GM23248 (cell line): ENCODE measurements around the gene NUBPL. TPM values are rescaled to one million over a fixed set of nuclear protein-coding genes. Genes with fewer than 3 reads are reported as not detected.

ENCODE experiments used
- DNase-seq: peaks from one replicate; pipeline ENCODE4 v3.0.0-alpha.2; 2015
- H2AFZ ChIP-seq: fragments of 200-600 bp; sonication (generic); 2 replicates; pipeline ENCODE4 v1.6.1; 2016; ENCODE audit warnings: antibody characterized with exemption
- H3F3A ChIP-seq: fragments of 200-600 bp; sonication (generic); 2 replicates; pipeline ENCODE4 v1.6.1; 2016; ENCODE audit warnings: mild to moderate bottlenecking, antibody characterized with exemption, mixed run types; ENCODE audit not compliant: insufficient read depth
- H3K27ac ChIP-seq: fragments of 200-600 bp; sonication (generic); 2 replicates; pipeline ENCODE4 v1.5.1; 2016; ENCODE audit warnings: mild to moderate bottlenecking
- H3K27me3 ChIP-seq: fragments of 200-600 bp; sonication (generic); replicated peaks from 2 replicates; pipeline ENCODE4 v1.6.1; 2016; ENCODE audit warnings: mild to moderate bottlenecking; ENCODE audit not compliant: insufficient read depth
- H3K36me3 ChIP-seq: fragments of 200-600 bp; sonication (generic); 2 replicates; pipeline ENCODE4 v1.6.1; 2016; ENCODE audit warnings: low read depth, mild to moderate bottlenecking
- H3K4me1 ChIP-seq: fragments of 200-600 bp; sonication (generic); 2 replicates; pipeline ENCODE4 v1.6.1; 2016; ENCODE audit warnings: mild to moderate bottlenecking; ENCODE audit not compliant: insufficient read depth
- H3K4me2 ChIP-seq: fragments of 200-600 bp; sonication (generic); one replicate; pipeline ENCODE4 v1.6.1; 2016; ENCODE audit warnings: mild to moderate bottlenecking; ENCODE audit not compliant: unreplicated experiment
- H3K4me3 ChIP-seq: fragments of 200-600 bp; sonication (generic); 2 replicates; pipeline ENCODE4 v1.5.1; 2016; ENCODE audit warnings: mild to moderate bottlenecking
- H3K79me2 ChIP-seq: fragments of 200-600 bp; sonication (generic); 2 replicates; pipeline ENCODE4 v1.6.1; 2016; ENCODE audit warnings: mild to moderate bottlenecking; ENCODE audit not compliant: insufficient read depth
- H3K9ac ChIP-seq: fragments of 200-600 bp; sonication (generic); 2 replicates; pipeline ENCODE4 v1.6.1; 2016; ENCODE audit warnings: mild to moderate bottlenecking
- H3K9me2 ChIP-seq: fragments of 200-600 bp; sonication (generic); 2 replicates; pipeline ENCODE4 v1.6.1; 2016; ENCODE audit warnings: mixed run types, mild to moderate bottlenecking, moderate library complexity; ENCODE audit not compliant: insufficient read depth
- H3K9me3 ChIP-seq: fragments of 200-600 bp; sonication (generic); one replicate; pipeline ENCODE4 v1.6.1; 2017; ENCODE audit warnings: low read depth
- H4K20me1 ChIP-seq: fragments of 200-600 bp; sonication (generic); 2 replicates; pipeline ENCODE4 v1.6.0; 2016; ENCODE audit not compliant: insufficient read depth
- EZH2 ChIP-seq: fragments of 200-600 bp; sonication (generic); IDR thresholded peaks from 2 replicates; pipeline ENCODE4 v1.6.1; 2018; ENCODE audit warnings: antibody characterized with exemption, mild to moderate bottlenecking; ENCODE audit not compliant: insufficient read depth, poor library complexity, severe bottlenecking
- EZH2phosphoT487 ChIP-seq: fragments of 200-600 bp; sonication (generic); IDR thresholded peaks from 2 replicates; pipeline ENCODE4 v1.6.1; 2018; ENCODE audit warnings: antibody characterized with exemption, moderate library complexity, mild to moderate bottlenecking, low read depth; ENCODE audit not compliant: insufficient read depth
- WGBS, 2 experiments: methylation state at CpG; one replicate each; pipeline ENCODE4 v1.1.6; 2015 to 2017; ENCODE audit warnings: low lambda C conversion rate in 2 of 2, low coverage in 1 of 2; ENCODE audit errors: missing lambda C conversion rate in 2 of 2; 5-methylcytosine and 5-hydroxymethylcytosine counted together
- in situ Hi-C: fragments of 300-500 bp; cut with MboI; formaldehyde crosslinking; loops from 2 replicates; pipeline ENCODE4 v1.15.0; 2020
- polyA plus RNA-seq: library from polyadenylated mRNA; unstranded; fragments of >200 nt; fragmentation: Nextera tagmentation; extraction: Ambion mirVana; gene quantifications from 2 replicates; pipeline ENCODE4 v1.2.1, GENCODE V29; 2016
- total RNA-seq: library from RNA; depleted of rRNA; stranded (reverse); fragments of >200 nt; shearing (Covaris generic); gene quantifications from 2 replicates; pipeline ENCODE4 v1.2.3, GENCODE V29; 2014

Gene NUBPL
- total and polyA plus RNA-seq, 2 experiments from 2014 or later: 9.8 to 11.5 TPM

- H3K9me3 ChIP-seq: no peaks in the 10 kb centered on the region
- no peaks in the 10 kb centered on the region for H3K36me3 ChIP-seq
- no peak overlapping the region for H3K4me2 ChIP-seq
- H3K9ac ChIP-seq: no peak overlapping the region
- 0 out of 2 replicates have a peak, but pooled peaks cover 4% of the 10 kb centered on the region for H3F3A ChIP-seq
- H2AFZ ChIP-seq: no peak overlapping the region
- no peaks in the 10 kb centered on the region for H3K27me3 ChIP-seq
- no peak overlapping the region for H3K27ac ChIP-seq
- H3K79me2 ChIP-seq: no peaks in the 10 kb centered on the region
- no peak for DNase-seq
- H4K20me1 ChIP-seq: no peaks in the 10 kb centered on the region
- 0 out of 2 replicates have a peak, but pooled peaks cover 3% of the 10 kb centered on the region for H3K9me2 ChIP-seq
- in situ Hi-C loops: no loop called here
- TF ChIP-seq EZH2 (no peak), EZH2phosphoT487 (no peak)
- peaks cover 8% of the 10 kb centered on the region; the same call in 1 of the 2 replicates for H3K4me1 ChIP-seq
- WGBS, 2 experiments: 29 to 36% methylated on average over 7 of the region's 7 CpGs
- H3K4me3 ChIP-seq: no peak overlapping the region
Measured at GRCh38 chr14:31578792-31579501, 17.7 kb downstream of the NUBPL start.

- Histone ChIP-seq H3K9ac (no peak overlapping the region), H3K36me3 (no peaks in the 10 kb centered on the region), H3K4me2 (no peak overlapping the region), H3K4me3 (no peak overlapping the region), H2AFZ (no peak overlapping the region), H3K4me1 (peaks cover 8% of the 10 kb centered on the region; the same call in 1 of the 2 replicates), H3K27ac (no peak overlapping the region), H4K20me1 (no peaks in the 10 kb centered on the region), H3F3A (0 out of 2 replicates have a peak, but pooled peaks cover 4% of the 10 kb centered on the region), H3K9me3 (no peaks in the 10 kb centered on the region), H3K27me3 (no peaks in the 10 kb centered on the region), H3K9me2 (0 out of 2 replicates have a peak, but pooled peaks cover 4% of the 10 kb centered on the region), H3K79me2 (no peaks in the 10 kb centered on the region)
- in situ Hi-C loops: no loop called here
- no peak for TF ChIP-seq EZH2
- TF ChIP-seq EZH2phosphoT487: no peak
- 90 to 95% methylated on average over 3 of the region's 3 CpGs for WGBS, 2 experiments
- no peak for DNase-seq
Measured at GRCh38 chr14:31580234-31580633, 19.0 kb downstream of the NUBPL start.

GRCh38 chr14:31582286-31582691 is 21.1 kb downstream of the NUBPL start:
- no peak overlapping the region for H3K4me2 ChIP-seq
- 0 out of 2 replicates have a peak, but pooled peaks cover 4% of the 10 kb centered on the region for H3F3A ChIP-seq
- 0 out of 2 replicates have a peak, but pooled peaks cover 4% of the 10 kb centered on the region for H3K9me2 ChIP-seq
- no peak overlapping the region for H3K9ac ChIP-seq
- peaks cover 8% of the 10 kb centered on the region; the same call in 1 of the 2 replicates for H3K4me1 ChIP-seq
- TF ChIP-seq EZH2 (no peak), EZH2phosphoT487 (no peak)
- no peak overlapping the region for H2AFZ ChIP-seq
- DNase-seq: peak; percentile 49
- no peak overlapping the region for H3K4me3 ChIP-seq
- in situ Hi-C loops: no loop called here
- H3K79me2 ChIP-seq: no peaks in the 10 kb centered on the region
- no peaks in the 10 kb centered on the region for H4K20me1 ChIP-seq
- WGBS, 2 experiments: 19 to 32% methylated on average over 1 of the region's 1 CpG
- no peaks in the 10 kb centered on the region for H3K36me3 ChIP-seq
- H3K9me3 ChIP-seq: no peaks in the 10 kb centered on the region
- no peak overlapping the region for H3K27ac ChIP-seq
- no peaks in the 10 kb centered on the region for H3K27me3 ChIP-seq

GRCh38 chr14:31582836-31583452 is 21.7 kb downstream of the NUBPL start:
- TF ChIP-seq EZH2 (no peak), EZH2phosphoT487 (no peak)
- Histone ChIP-seq H3F3A (0 out of 2 replicates have a peak, but pooled peaks cover 2% of the 10 kb centered on the region), H3K36me3 (no peaks in the 10 kb centered on the region), H3K27ac (no peak overlapping the region), H3K4me3 (no peak overlapping the region), H2AFZ (no peak overlapping the region), H4K20me1 (no peaks in the 10 kb centered on the region), H3K79me2 (no peaks in the 10 kb centered on the region), H3K4me2 (no peak overlapping the region), H3K4me1 (peaks cover 6% of the 10 kb centered on the region; the same call in 1 of the 2 replicates), H3K9ac (no peak overlapping the region), H3K9me3 (no peaks in the 10 kb centered on the region), H3K9me2 (0 out of 2 replicates have a peak, but pooled peaks cover 4% of the 10 kb centered on the region), H3K27me3 (no peaks in the 10 kb centered on the region)
- WGBS, 2 experiments: 51 to 55% methylated on average over 3 of the region's 3 CpGs
- no peak for DNase-seq
- in situ Hi-C loops: no loop called here
